ENCODE results near the gene VMP1.
"Not testable (repeated sequence)": the region's sequence is repeated elsewhere in the genome, so short reads cannot be mapped to it uniquely, and the experiment has no call there.

Gene VMP1

GRCh38 chr17:59863616-59864015 lies 156.2 kb downstream of the VMP1 start:
- DNase-seq (ENCODE audit: low spot score): no peak

GRCh38 chr17:59869941-59870218 lies 162.4 kb downstream of the VMP1 start:
- DNase-seq (ENCODE audit: low spot score): no peak

GRCh38 chr17:59870482-59870881 lies 163.0 kb downstream of the VMP1 start:
- DNase-seq (ENCODE audit: low spot score): no peak

GRCh38 chr17:59872351-59872750 lies 164.9 kb downstream of the VMP1 start:
- no peak for DNase-seq (ENCODE audit: low spot score)

- not testable (repeated sequence) for DNase-seq (ENCODE audit: low spot score)
Observed at GRCh38 chr17:59873414-59873813, 166.0 kb downstream of the VMP1 start.

- DNase-seq (ENCODE audit: low spot score): no peak
Observed at GRCh38 chr17:59874376-59874775, 166.9 kb downstream of the VMP1 start.

- no peak for DNase-seq (ENCODE audit: low spot score)
Observed at GRCh38 chr17:59876107-59876506, 168.7 kb downstream of the VMP1 start.

- no peak for DNase-seq (ENCODE audit: low spot score)
Observed at GRCh38 chr17:59877965-59878364, 170.5 kb downstream of the VMP1 start.

- DNase-seq (ENCODE audit: low spot score): no peak
Observed at GRCh38 chr17:59878624-59879023, 171.2 kb downstream of the VMP1 start.

- DNase-seq (ENCODE audit: low spot score): no peak
Observed at GRCh38 chr17:59884861-59885260, 177.4 kb downstream of the VMP1 start.

GRCh38 chr17:59888145-59888750 lies 180.8 kb downstream of the VMP1 start:
- DNase-seq (ENCODE audit: low spot score): no peak

GRCh38 chr17:59890720-59891119 lies 183.3 kb downstream of the VMP1 start:
- no peak for DNase-seq (ENCODE audit: low spot score)
